ENCODE measurements around the gene CD5L.

GRCh38 chr1:157829210-157829609 lies 12.4 kb downstream of the CD5L start:
- no peak for TF ChIP-seq CTCF (IDR thresholded peaks at IDR 0.05)
- no peak for TF ChIP-seq POLR2AphosphoS5 (IDR thresholded peaks at IDR 0.05)

Measured in breast epithelium (tissue), 3 donors.